ENCODE results near the gene ATP8A2.

Gene ATP8A2

GRCh38 chr13:25688536-25688935 is 316.8 kb downstream of the ATP8A2 start:
- TF ChIP-seq POLR2AphosphoS5 (IDR thresholded peaks at IDR 0.05; ENCODE audit: low read depth, low read length), result no peak
- no peak for TF ChIP-seq TAF1 (IDR thresholded peaks at IDR 0.05; ENCODE audit: borderline replicate concordance, insufficient read depth, low read length)
- no peak for TF ChIP-seq SIN3A (IDR thresholded peaks at IDR 0.05; ENCODE audit: borderline replicate concordance, insufficient read depth, low read length)
- TF ChIP-seq, protein P1, sequence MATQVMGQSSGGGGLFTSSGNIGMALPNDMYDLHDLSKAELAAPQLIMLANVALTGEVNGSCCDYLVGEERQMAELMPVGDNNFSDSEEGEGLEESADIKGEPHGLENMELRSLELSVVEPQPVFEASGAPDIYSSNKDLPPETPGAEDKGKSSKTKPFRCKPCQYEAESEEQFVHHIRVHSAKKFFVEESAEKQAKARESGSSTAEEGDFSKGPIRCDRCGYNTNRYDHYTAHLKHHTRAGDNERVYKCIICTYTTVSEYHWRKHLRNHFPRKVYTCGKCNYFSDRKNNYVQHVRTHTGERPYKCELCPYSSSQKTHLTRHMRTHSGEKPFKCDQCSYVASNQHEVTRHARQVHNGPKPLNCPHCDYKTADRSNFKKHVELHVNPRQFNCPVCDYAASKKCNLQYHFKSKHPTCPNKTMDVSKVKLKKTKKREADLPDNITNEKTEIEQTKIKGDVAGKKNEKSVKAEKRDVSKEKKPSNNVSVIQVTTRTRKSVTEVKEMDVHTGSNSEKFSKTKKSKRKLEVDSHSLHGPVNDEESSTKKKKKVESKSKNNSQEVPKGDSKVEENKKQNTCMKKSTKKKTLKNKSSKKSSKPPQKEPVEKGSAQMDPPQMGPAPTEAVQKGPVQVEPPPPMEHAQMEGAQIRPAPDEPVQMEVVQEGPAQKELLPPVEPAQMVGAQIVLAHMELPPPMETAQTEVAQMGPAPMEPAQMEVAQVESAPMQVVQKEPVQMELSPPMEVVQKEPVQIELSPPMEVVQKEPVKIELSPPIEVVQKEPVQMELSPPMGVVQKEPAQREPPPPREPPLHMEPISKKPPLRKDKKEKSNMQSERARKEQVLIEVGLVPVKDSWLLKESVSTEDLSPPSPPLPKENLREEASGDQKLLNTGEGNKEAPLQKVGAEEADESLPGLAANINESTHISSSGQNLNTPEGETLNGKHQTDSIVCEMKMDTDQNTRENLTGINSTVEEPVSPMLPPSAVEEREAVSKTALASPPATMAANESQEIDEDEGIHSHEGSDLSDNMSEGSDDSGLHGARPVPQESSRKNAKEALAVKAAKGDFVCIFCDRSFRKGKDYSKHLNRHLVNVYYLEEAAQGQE (IDR thresholded peaks at IDR 0.05; ENCODE audit: insufficient read depth in 1 of 2, low read depth in 2 of 2, low read length in 2 of 2), result no peak
- no peak for TF ChIP-seq FOXP2 (optimal IDR thresholded peaks at IDR 0.05; ENCODE audit: borderline replicate concordance, extremely low read depth, extremely low read length, insufficient read depth)

GRCh38 chr13:25689539-25689938 is 317.8 kb downstream of the ATP8A2 start:
- no peak for TF ChIP-seq SIN3A (IDR thresholded peaks at IDR 0.05; ENCODE audit: borderline replicate concordance, insufficient read depth, low read length)
- TF ChIP-seq, protein P1 (IDR thresholded peaks at IDR 0.05; ENCODE audit: insufficient read depth in 1 of 2, low read depth in 2 of 2, low read length in 2 of 2), result no peak
- TF ChIP-seq TAF1 (IDR thresholded peaks at IDR 0.05; ENCODE audit: borderline replicate concordance, insufficient read depth, low read length), result no peak
- no peak for TF ChIP-seq FOXP2 (optimal IDR thresholded peaks at IDR 0.05; ENCODE audit: borderline replicate concordance, extremely low read depth, extremely low read length, insufficient read depth)
- TF ChIP-seq POLR2AphosphoS5 (IDR thresholded peaks at IDR 0.05; ENCODE audit: low read depth, low read length), result no peak

- TF ChIP-seq POLR2AphosphoS5 (IDR thresholded peaks at IDR 0.05; ENCODE audit: low read depth, low read length), result no peak
- TF ChIP-seq FOXP2 (optimal IDR thresholded peaks at IDR 0.05; ENCODE audit: borderline replicate concordance, extremely low read depth, extremely low read length, insufficient read depth), result no peak
- TF ChIP-seq TAF1 (IDR thresholded peaks at IDR 0.05; ENCODE audit: borderline replicate concordance, insufficient read depth, low read length), result no peak
- TF ChIP-seq, protein P1 (IDR thresholded peaks at IDR 0.05; ENCODE audit: insufficient read depth in 1 of 2, low read depth in 2 of 2, low read length in 2 of 2), result no peak
- TF ChIP-seq SIN3A (IDR thresholded peaks at IDR 0.05; ENCODE audit: borderline replicate concordance, insufficient read depth, low read length), result no peak
Observed at GRCh38 chr13:25690582-25690981, 318.8 kb downstream of the ATP8A2 start.

GRCh38 chr13:25691654-25692053 is 319.9 kb downstream of the ATP8A2 start:
- TF ChIP-seq, protein P1 (IDR thresholded peaks at IDR 0.05; ENCODE audit: insufficient read depth in 1 of 2, low read depth in 2 of 2, low read length in 2 of 2), result no peak
- TF ChIP-seq FOXP2 (optimal IDR thresholded peaks at IDR 0.05; ENCODE audit: borderline replicate concordance, extremely low read depth, extremely low read length, insufficient read depth) (no peak), POLR2AphosphoS5 (IDR thresholded peaks at IDR 0.05; ENCODE audit: low read depth, low read length) (no peak), SIN3A (IDR thresholded peaks at IDR 0.05; ENCODE audit: borderline replicate concordance, insufficient read depth, low read length) (no peak), TAF1 (IDR thresholded peaks at IDR 0.05; ENCODE audit: borderline replicate concordance, insufficient read depth, low read length) (no peak)

DNA sequence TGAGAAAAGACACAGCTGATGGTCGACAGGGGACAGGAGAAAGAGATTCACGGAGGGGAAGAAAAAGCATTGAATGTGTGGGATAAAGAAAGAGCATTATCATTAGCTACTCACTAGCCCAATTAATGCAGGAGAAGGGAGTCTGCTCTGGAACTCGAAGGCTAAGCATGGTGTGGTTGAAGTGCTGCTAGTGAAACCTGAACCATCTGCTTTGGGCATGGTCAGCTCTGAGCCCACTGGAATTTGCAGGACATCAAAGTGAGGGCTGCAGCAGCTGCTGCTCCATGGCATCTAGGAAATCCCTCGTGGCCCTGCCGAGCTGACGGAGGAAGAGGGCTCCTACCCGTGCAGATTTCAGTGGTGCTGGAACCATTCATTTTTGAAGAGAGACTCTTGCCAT is 320.3 kb downstream of the ATP8A2 start:
- no peak for TF ChIP-seq FOXP2 (optimal IDR thresholded peaks at IDR 0.05; ENCODE audit: borderline replicate concordance, extremely low read depth, extremely low read length, insufficient read depth)
- no peak for TF ChIP-seq TAF1 (IDR thresholded peaks at IDR 0.05; ENCODE audit: borderline replicate concordance, insufficient read depth, low read length)
- TF ChIP-seq POLR2AphosphoS5 (IDR thresholded peaks at IDR 0.05; ENCODE audit: low read depth, low read length), result no peak
- TF ChIP-seq, protein P1 (IDR thresholded peaks at IDR 0.05; ENCODE audit: insufficient read depth in 1 of 2, low read depth in 2 of 2, low read length in 2 of 2), result no peak
- no peak for TF ChIP-seq SIN3A (IDR thresholded peaks at IDR 0.05; ENCODE audit: borderline replicate concordance, insufficient read depth, low read length)

Measured in PFSK-1 (cell line).